Activated T-cell treated with anti-CD3 and anti-CD28 coated beads for 48 hours (primary cell): ENCODE results near the gene CNTN5.

Source experiments
- DNase-seq: peaks from one replicate; pipeline ENCODE4 v3.0.0-alpha.2; 2020; ENCODE audit warnings: low read depth

The CNTN5 gene

GRCh38 chr11:100336873-100337272, 1316.1 kb downstream of the CNTN5 start:
- no peak for DNase-seq

- DNase-seq = no peak
Measured at GRCh38 chr11:100338144-100338840, 1317.5 kb downstream of the CNTN5 start.

- DNase-seq = no peak
Measured at GRCh38 chr11:100340466-100341319, 1319.9 kb downstream of the CNTN5 start.

GRCh38 chr11:100353083-100353482, 1332.3 kb downstream of the CNTN5 start:
- no peak for DNase-seq

- DNase-seq = no peak
Measured at GRCh38 chr11:100354736-100355135, 1334.0 kb downstream of the CNTN5 start.

- DNase-seq = no peak
Measured at GRCh38 chr11:100356035-100356434, 1335.3 kb downstream of the CNTN5 start.

GRCh38 chr11:100359281-100359680, 1338.5 kb downstream of the CNTN5 start:
- DNase-seq = no peak

GRCh38 chr11:100367892-100368291, 1347.1 kb downstream of the CNTN5 start:
- no peak for DNase-seq

GRCh38 chr11:100383357-100383865, 1362.7 kb downstream of the CNTN5 start:
- no peak for DNase-seq

GRCh38 chr11:100396266-100396665, 1375.5 kb downstream of the CNTN5 start:
- DNase-seq = no peak

GRCh38 chr11:100397401-100397800, 1376.7 kb downstream of the CNTN5 start:
- DNase-seq = no peak

GRCh38 chr11:100403816-100404215, 1383.1 kb downstream of the CNTN5 start:
- DNase-seq = no peak

GRCh38 chr11:100404907-100405306, 1384.2 kb downstream of the CNTN5 start:
- no peak for DNase-seq
